SIG-M5 (cell line): ENCODE measurements around the gene TMEM201.
"Not testable (repeated sequence)": the region's sequence is repeated elsewhere in the genome, so short reads cannot be mapped to it uniquely, and the experiment has no call there.

Experiments
- DNase-seq: peaks from one replicate; lab custom pipeline; 2025; lab: John Stamatoyannopoulos, UW

The TMEM201 gene

GRCh38 chr1:9588551-9589143, at the start of gene TMEM201:
Gene TMEM201 (plus strand): TSS chr1:9588911. CDS start chr1:9588931, 20 bp downstream.
- no peak for DNase-seq

GRCh38 chr1:9539165-9539828, 49.4 kb upstream of the TMEM201 start, which contains the start of gene SLC25A33:
Gene SLC25A33 (plus strand): TSS chr1:9539465. CDS start chr1:9539692, 227 bp downstream.
- DNase-seq = peak; percentile 64

GRCh38 chr1:9539829-9540550, 48.7 kb upstream of the TMEM201 start:
- no peak for DNase-seq

GRCh38 chr1:9542430-9542829, 46.3 kb upstream of the TMEM201 start:
- no peak for DNase-seq

- no peak for DNase-seq
Observed at GRCh38 chr1:9544926-9545325, 43.8 kb upstream of the TMEM201 start.

GRCh38 chr1:9549955-9550546, 38.7 kb upstream of the TMEM201 start:
- no peak for DNase-seq

GRCh38 chr1:9551984-9552383, 36.7 kb upstream of the TMEM201 start:
- no peak for DNase-seq

- no peak for DNase-seq
Observed at GRCh38 chr1:9553736-9554144, 35.0 kb upstream of the TMEM201 start.

GRCh38 chr1:9555942-9556341, 32.8 kb upstream of the TMEM201 start:
- no peak for DNase-seq

- DNase-seq = no peak
Observed at GRCh38 chr1:9557624-9558023, 31.1 kb upstream of the TMEM201 start.

GRCh38 chr1:9558271-9558945, 30.3 kb upstream of the TMEM201 start:
- no peak for DNase-seq

GRCh38 chr1:9558946-9559545, 29.7 kb upstream of the TMEM201 start:
- DNase-seq = no peak

- no peak for DNase-seq
Observed at GRCh38 chr1:9559673-9560072, 29.0 kb upstream of the TMEM201 start.

GRCh38 chr1:9560090-9560489, 28.6 kb upstream of the TMEM201 start:
- not testable (repeated sequence) for DNase-seq

- no peak for DNase-seq
Observed at GRCh38 chr1:9561429-9561828, 27.3 kb upstream of the TMEM201 start.

- DNase-seq = no peak
Observed at GRCh38 chr1:9569267-9569666, 19.4 kb upstream of the TMEM201 start.

GRCh38 chr1:9570886-9571529, 17.7 kb upstream of the TMEM201 start:
- not testable (repeated sequence) for DNase-seq

GRCh38 chr1:9573723-9574122, 15.0 kb upstream of the TMEM201 start:
- DNase-seq = no peak

- DNase-seq = no peak
Observed at GRCh38 chr1:9575486-9575885, 13.2 kb upstream of the TMEM201 start.

- no peak for DNase-seq
Observed at GRCh38 chr1:9576903-9577302, 11.8 kb upstream of the TMEM201 start.

- DNase-seq = no peak
Observed at GRCh38 chr1:9577423-9577822, 11.3 kb upstream of the TMEM201 start.
